ENCODE data around the gene WASF2. TPM values are rescaled to one million over a fixed set of nuclear protein-coding genes. Genes with fewer than 3 reads are reported as not detected.

The WASF2 gene
- total and polyA plus RNA-seq, 2 of the 8 experiments (the other 6 are each of a cell fraction or from before 2014, with no cell fraction given) = 32.1 to 86.6 TPM

GRCh38 chr1:27473755-27474154 lies 16.2 kb downstream of the WASF2 start:
- Histone ChIP-seq H3K9me3 (ENCODE audit: insufficient read depth in 2 of 2, low read depth in 1 of 2, low read length in 1 of 2) (no peaks in the 10 kb centered on the region), H2BK15ac (ENCODE audit: low read length) (no peak overlapping the region), H3K4me3 (ENCODE audit: extremely low read depth in 1 of 4, insufficient read depth in 2 of 4, low read depth in 3 of 4, low read length in 4 of 4) (no peak overlapping the region), H2BK12ac (ENCODE audit: low read depth, low read length) (no peak overlapping the region), H3K9ac (replicated peaks in 1 of 4; ENCODE audit: extremely low read depth in 1 of 4, low read depth in 3 of 4, low read length in 3 of 4) (no peak overlapping the region), H3K36me3 (ENCODE audit: control insufficient read depth in 2 of 4, insufficient read depth in 4 of 4, low read length in 3 of 4) (no peaks in the 10 kb centered on the region), H3K27me3 (replicated peaks in 1 of 4; ENCODE audit: control insufficient read depth in 3 of 4, extremely low read depth in 1 of 4, insufficient read depth in 3 of 4, low read length in 3 of 4) (no peaks in the 10 kb centered on the region), H2AFZ (ENCODE audit: low read length) (no peak overlapping the region), H3K14ac (ENCODE audit: insufficient read length) (no peak overlapping the region), H4K20me1 (replicated peaks in 1 of 2; ENCODE audit: control insufficient read depth in 1 of 2, insufficient read depth in 2 of 2, low read length in 2 of 2) (peaks cover 2 to 11% of the 10 kb centered on the region in 2 experiments), H3K56ac (replicated peaks; ENCODE audit: insufficient read length, low read depth, low read length) (no peak overlapping the region), H3K79me2 (ENCODE audit: control insufficient read depth in 1 of 2, insufficient read depth in 2 of 2, low read length in 2 of 2) (peaks cover 3 to 85% of the 10 kb centered on the region in 2 experiments; a peak in 3 of 4 replicates), H4K91ac (replicated peaks; ENCODE audit: insufficient read length, low read length) (no peak overlapping the region), H3K18ac (ENCODE audit: extremely low read depth, low read length) (no peak overlapping the region), H2BK120ac (replicated peaks; ENCODE audit: low read depth, low read length) (no peak overlapping the region), H3K4me2 (ENCODE audit: insufficient read depth in 1 of 2, low read depth in 2 of 2, low read length in 2 of 2) (no peak overlapping the region), H3K4ac (replicated peaks; ENCODE audit: insufficient read length, low read depth, low read length) (no peak overlapping the region), H3K23me2 (ENCODE audit: low read depth, low read length) (no peaks in the 10 kb centered on the region; the same call in 1 of the 2 replicates), H3K27ac (ENCODE audit: low read depth, low read length) (no peak overlapping the region), H3K79me1 (ENCODE audit: low read depth, low read length) (peaks cover 5% of the 10 kb centered on the region), H2BK5ac (ENCODE audit: low read depth, low read length) (no peak overlapping the region), H2AK5ac (ENCODE audit: low read depth, low read length) (no peak overlapping the region; the same call in 1 of the 2 replicates), H4K8ac (ENCODE audit: extremely low read depth, insufficient read depth, low read length) (no peak overlapping the region), H4K5ac (ENCODE audit: insufficient read length, low read depth, low read length) (no peak overlapping the region), H2BK20ac (ENCODE audit: low read length) (no peak overlapping the region), H3K23ac (ENCODE audit: insufficient read length) (no peak overlapping the region), H3K4me1 (replicated peaks in 1 of 4; ENCODE audit: control insufficient read depth in 3 of 4, insufficient read depth in 4 of 4, low read length in 3 of 4) (no peaks in the 10 kb centered on the region; a peak in 1 of 7 replicates)
- WGBS, 2 experiments (ENCODE audit: extremely low coverage in 1 of 2, insufficient coverage in 1 of 2, insufficient read length in 1 of 2, insufficient replicate concordance in 2 of 2, low coverage in 1 of 2, low lambda C conversion rate in 2 of 2, missing lambda C conversion rate in 1 of 2) = 92% methylated on average over 7 of the region's 7 CpGs; no CpG with 5 or more reads in 1 of the 2 experiments
- TF ChIP-seq CEBPB (IDR thresholded peaks at IDR 0.05; ENCODE audit: low read depth, low read length) = no peak
- TF ChIP-seq MAFK (IDR thresholded peaks at IDR 0.05; ENCODE audit: low read depth, low read length) = no peak
- no peak for TF ChIP-seq CTBP2 (IDR thresholded peaks at IDR 0.05; ENCODE audit: borderline replicate concordance, insufficient read depth, insufficient read length, low read length)
- no peak for TF ChIP-seq TBP (IDR thresholded peaks at IDR 0.05; ENCODE audit: low read depth, low read length)
- ChIA-PET POLR2A (ENCODE audit: partially characterized antibody) (no interaction called here), CTCF (ENCODE audit: partially characterized antibody) (interaction anchor here (0.6 to 1.7 kb wide), 2 partner anchors 10 to 25 kb away, joined by 3 to 4 read pairs; no protein-coding TSS in a partner anchor)
- no peak for DNase-seq (ENCODE audit: low read depth in 1 of 2, low spot score in 2 of 2)
- no peak for FAIRE-seq

Measured in H1 (cell line).